Pancreas (tissue), 10 donors: Measurements from ENCODE around the gene COL13A1. TPM values are rescaled to one million over a fixed set of nuclear protein-coding genes. Genes with fewer than 3 reads are reported as not detected.

Experiments
- ATAC-seq, 4 donors: fragments of 200-7000 bp; cut with Tn5 transposase; one replicate each; pipeline versions ENCODE4 v1.8.0 to v1.9.1; 2020; ENCODE audit warnings: mild to moderate bottlenecking in 4 of 4, moderate library complexity in 4 of 4
- DNase-seq, 6 donors: peaks; one replicate each; pipeline ENCODE4 v3.0.0-alpha.2; 2020
- FAIRE-seq: peaks from 2 replicates; lab custom pipeline; 2012; peaks lifted over from hg19 to GRCh38; lab: Jason Lieb, UNC
- H3K27ac ChIP-seq, 4 donors: fragments of 200-600 bp; sonication (generic); 1 replicate in 3 of 4; 2 replicates in 1 of 4; pipeline versions ENCODE4 v1.5.0 to v1.8.0; 2020
- H3K27me3 ChIP-seq, 4 donors: fragments of 200-600 bp; one replicate each; pipeline ENCODE4 v1.8.0; 2021
- H3K36me3 ChIP-seq, 3 donors: fragments of 200-600 bp; sonication (generic) in 1 of 3; one replicate each; pipeline versions ENCODE4 v1.5.0 to v1.8.0; 2020 to 2021
- H3K4me1 ChIP-seq, 3 donors: fragments of 200-600 bp; one replicate each; pipeline ENCODE4 v1.8.0; 2021
- H3K4me3 ChIP-seq, 4 donors: fragments of 200-600 bp; sonication (generic) in 2 of 4; one replicate each; pipeline versions ENCODE4 v1.5.0 to v1.8.0; 2020 to 2021
- H3K9me3 ChIP-seq, 4 donors: fragments of 200-600 bp; one replicate each; pipeline ENCODE4 v1.8.0; 2021
- WGBS, 2 donors: extraction: QIAGEN DNeasy Blood & Tissue Kit; methylation state at CpG; one replicate each; pipeline ENCODE4 v1.1.7; 2013; 5-methylcytosine and 5-hydroxymethylcytosine counted together
- intact Hi-C, 3 donors: fragments of 100-400 bp; cut with DNase I; formaldehyde crosslinking; loops; one replicate each; pipeline versions ENCODE4 v1.11.1 to v1.14.2; 2022
- polyA plus RNA-seq, 2 donors: library from polyadenylated mRNA; stranded (reverse); fragments of 200-250 nt; gene quantifications; one replicate each; pipeline ENCODE4 v1.2.3, GENCODE V29; 2013
- total RNA-seq, 6 donors: library from RNA; stranded (reverse); fragmentation: NEBNext Ultra II Directional in 4 of 6; extraction: Animal tissue kit (Norgen Biotek cat#: 25700) in 4 of 6; gene quantifications; one replicate each; pipeline versions ENCODE4 v1.2.1 to v1.2.4, GENCODE V29; 2021 to 2023
- TF ChIP-seq, protein P1 (sequence below), 4 donors: fragments of 200-600 bp; sonication (generic) in 3 of 4; IDR thresholded peaks; one replicate each; pipeline versions ENCODE4 v1.5.0 to v1.8.0; 2021; ENCODE audit warnings: antibody characterized with exemption in 4 of 4
- donor health status: healthy with polysubstance abuse.
- donor health status: DM: no; HTN: no; CAD: no; lungs with moderate emphysema.
- donor health status: DM: no; HTN: no; CAD: no.
- donor health status: control.
- donor health status: control.
- donor health status: Bipolar disorder and iron deficiency.
- donor health status: DM: yes; HTN: yes; CAD: no.
- donor health status: DM: no; HTN: no; CAD: no.
- donor health status: DM: no; HTN: no; CAD: no.
- donor health status: DM: yes; HTN: yes; CAD: no.

COL13A1 gene
- total and polyA plus RNA-seq, 8 donors: 0.35 to 11.7 (median 0.92) TPM

DNA sequence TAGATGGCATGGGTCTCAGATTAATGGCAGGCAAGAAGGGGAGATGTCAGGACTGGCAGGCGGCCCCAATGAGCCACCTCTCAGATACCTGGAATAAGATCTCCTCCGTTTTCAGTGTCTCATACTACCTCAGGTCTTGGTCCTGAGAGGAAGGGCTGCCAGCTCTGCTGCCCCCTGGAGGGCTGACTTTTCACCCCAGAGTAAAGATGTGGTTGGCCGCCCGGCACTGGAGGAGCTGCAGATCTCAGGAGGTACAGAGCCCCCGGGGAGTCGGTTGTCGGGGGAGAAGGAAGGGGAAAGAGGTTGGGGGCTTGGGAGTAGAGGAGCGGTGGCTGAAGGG, 642 bp upstream of the COL13A1 start:
- DNase-seq (peak in 5 of 6 donors; percentile 29 to 76 (median 63)), ATAC-seq (peak; percentile 53 to 79 (median 74)), FAIRE-seq (no peak)
- Histone ChIP-seq H3K27me3 (peaks cover 0 to 9% (median 4%) of the 10 kb centered on the region in 4 donors), H3K27ac (no peak overlapping the region), H3K4me3 (peak overlapping the region in 1 of 4 donors; percentile 46), H3K4me1 (peaks cover 4 to 10% (median 8%) of the 10 kb centered on the region in 3 donors), H3K9me3 (no peaks in the 10 kb centered on the region), H3K36me3 (no peaks in the 10 kb centered on the region)
- 11 to 12% methylated on average over 8 of the region's 8 CpGs for WGBS, 2 donors
- intact Hi-C loops: no loop called here
- TF ChIP-seq, protein P1, sequence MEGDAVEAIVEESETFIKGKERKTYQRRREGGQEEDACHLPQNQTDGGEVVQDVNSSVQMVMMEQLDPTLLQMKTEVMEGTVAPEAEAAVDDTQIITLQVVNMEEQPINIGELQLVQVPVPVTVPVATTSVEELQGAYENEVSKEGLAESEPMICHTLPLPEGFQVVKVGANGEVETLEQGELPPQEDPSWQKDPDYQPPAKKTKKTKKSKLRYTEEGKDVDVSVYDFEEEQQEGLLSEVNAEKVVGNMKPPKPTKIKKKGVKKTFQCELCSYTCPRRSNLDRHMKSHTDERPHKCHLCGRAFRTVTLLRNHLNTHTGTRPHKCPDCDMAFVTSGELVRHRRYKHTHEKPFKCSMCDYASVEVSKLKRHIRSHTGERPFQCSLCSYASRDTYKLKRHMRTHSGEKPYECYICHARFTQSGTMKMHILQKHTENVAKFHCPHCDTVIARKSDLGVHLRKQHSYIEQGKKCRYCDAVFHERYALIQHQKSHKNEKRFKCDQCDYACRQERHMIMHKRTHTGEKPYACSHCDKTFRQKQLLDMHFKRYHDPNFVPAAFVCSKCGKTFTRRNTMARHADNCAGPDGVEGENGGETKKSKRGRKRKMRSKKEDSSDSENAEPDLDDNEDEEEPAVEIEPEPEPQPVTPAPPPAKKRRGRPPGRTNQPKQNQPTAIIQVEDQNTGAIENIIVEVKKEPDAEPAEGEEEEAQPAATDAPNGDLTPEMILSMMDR (IDR thresholded peaks at IDR 0.05): peak in 3 of 4 donors; percentile 11 to 44 (median 36)

DNA sequence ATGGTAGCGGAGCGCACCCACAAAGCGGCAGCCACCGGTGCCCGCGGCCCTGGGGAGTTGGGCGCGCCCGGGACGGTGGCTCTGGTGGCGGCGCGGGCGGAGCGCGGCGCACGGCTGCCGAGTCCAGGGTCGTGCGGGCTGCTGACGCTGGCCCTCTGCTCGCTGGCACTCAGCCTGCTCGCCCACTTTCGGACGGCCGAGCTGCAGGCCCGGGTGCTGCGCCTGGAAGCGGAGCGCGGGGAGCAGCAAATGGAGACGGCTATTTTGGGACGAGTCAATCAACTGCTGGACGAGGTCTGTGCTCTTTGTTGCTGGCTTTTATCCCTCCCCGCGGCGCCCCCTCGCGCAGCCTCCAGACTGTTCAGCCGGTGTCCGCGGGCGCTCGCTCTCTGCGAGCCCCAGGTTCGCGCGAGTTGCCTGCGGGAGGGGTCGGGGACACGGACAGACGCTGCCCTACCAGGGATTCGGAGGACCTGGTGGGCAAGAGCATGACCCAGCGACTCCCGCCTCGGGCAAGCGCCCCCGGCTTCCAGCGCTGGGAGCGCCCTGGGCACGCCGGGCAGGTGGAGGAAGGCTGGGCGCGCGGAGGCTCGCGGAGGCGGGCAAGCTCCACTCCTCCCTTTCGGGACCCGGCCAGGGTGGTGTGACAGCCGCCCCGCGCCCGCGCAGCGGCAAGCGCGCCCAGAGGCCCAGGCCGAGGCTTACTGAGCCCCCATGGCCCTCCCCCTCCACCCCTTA, 887 bp downstream of the COL13A1 start:
- intact Hi-C loops: no loop called here
- peak; percentile 28 to 67 (median 50) for ATAC-seq
- TF ChIP-seq, protein P1 (IDR thresholded peaks at IDR 0.05): no peak
- Histone ChIP-seq H3K27ac (no peak overlapping the region), H3K9me3 (no peaks in the 10 kb centered on the region), H3K27me3 (peaks cover 0 to 9% (median 4%) of the 10 kb centered on the region in 4 donors), H3K4me1 (peaks cover 4 to 10% (median 8%) of the 10 kb centered on the region in 3 donors), H3K36me3 (no peaks in the 10 kb centered on the region), H3K4me3 (peak overlapping the region; percentile 0 to 46 (median 32))
- FAIRE-seq: no peak
- DNase-seq: peak in 2 of 6 donors; percentile 17 to 65
- WGBS, 2 donors: 1 to 5% methylated on average over 69 to 80 of the region's 80 CpGs

DNA sequence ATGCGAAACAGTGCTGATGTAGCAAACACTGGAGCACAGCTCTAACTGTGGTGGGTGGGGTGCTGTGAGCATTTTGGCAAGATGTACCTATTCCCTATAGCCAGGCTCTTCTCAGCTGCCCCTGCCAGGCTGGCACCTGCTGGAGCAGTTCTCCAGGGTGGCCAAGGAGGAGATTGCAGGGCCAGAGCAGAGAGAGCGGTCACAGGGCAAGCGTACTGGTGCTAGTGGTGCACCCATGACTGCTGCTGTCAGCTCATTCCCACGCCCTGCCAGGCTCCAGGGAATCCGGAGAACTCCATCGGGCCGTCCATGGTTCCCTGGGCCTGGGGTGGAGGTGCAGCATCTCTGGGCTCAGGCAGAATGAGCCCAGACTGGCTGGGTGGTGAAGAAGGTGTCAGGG, 2.1 kb downstream of the COL13A1 start:
- Histone ChIP-seq H3K36me3 (no peaks in the 10 kb centered on the region), H3K27ac (no peak overlapping the region), H3K4me3 (no peak overlapping the region), H3K4me1 (peaks cover 4 to 10% (median 8%) of the 10 kb centered on the region in 3 donors), H3K9me3 (no peaks in the 10 kb centered on the region), H3K27me3 (peaks cover 0 to 9% (median 4%) of the 10 kb centered on the region in 4 donors)
- DNase-seq (no peak), FAIRE-seq (no peak), ATAC-seq (no peak)
- WGBS, 2 donors: 90 to 91% methylated on average over 7 of the region's 7 CpGs
- intact Hi-C loops: no loop called here
- TF ChIP-seq, protein P1 (IDR thresholded peaks at IDR 0.05): no peak

DNA sequence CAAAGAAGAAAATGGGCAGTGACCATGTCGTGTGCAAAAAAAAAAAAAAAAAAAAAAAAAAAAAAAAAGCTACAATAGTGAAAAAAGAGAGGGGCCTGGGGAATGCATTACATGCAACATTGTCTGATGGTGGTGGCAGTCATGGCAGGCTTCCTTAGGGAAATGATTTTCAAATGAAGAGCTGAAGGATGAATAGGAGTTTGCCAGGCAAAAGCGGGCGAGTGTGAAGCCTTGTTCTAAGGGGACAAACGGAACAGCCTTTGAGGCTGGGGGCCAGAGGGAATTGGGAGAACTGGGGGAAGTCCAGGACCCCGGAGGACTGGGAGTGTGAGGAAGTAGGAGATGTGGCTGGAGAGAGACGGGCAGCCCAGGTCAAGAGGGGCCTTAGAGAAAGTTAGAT, 3.1 kb downstream of the COL13A1 start:
- H3K36me3 ChIP-seq: no peaks in the 10 kb centered on the region
- no peak overlapping the region for H3K4me3 ChIP-seq
- no peak for DNase-seq
- H3K9me3 ChIP-seq: no peaks in the 10 kb centered on the region
- no peak for FAIRE-seq
- TF ChIP-seq, protein P1 (IDR thresholded peaks at IDR 0.05): no peak
- ATAC-seq: no peak
- peaks cover 4 to 10% (median 8%) of the 10 kb centered on the region in 3 donors for H3K4me1 ChIP-seq
- intact Hi-C loops: no loop called here
- no peak overlapping the region for H3K27ac ChIP-seq
- 89 to 97% methylated on average over 6 of the region's 6 CpGs for WGBS, 2 donors
- H3K27me3 ChIP-seq: peaks cover 0 to 9% (median 4%) of the 10 kb centered on the region in 4 donors

DNA sequence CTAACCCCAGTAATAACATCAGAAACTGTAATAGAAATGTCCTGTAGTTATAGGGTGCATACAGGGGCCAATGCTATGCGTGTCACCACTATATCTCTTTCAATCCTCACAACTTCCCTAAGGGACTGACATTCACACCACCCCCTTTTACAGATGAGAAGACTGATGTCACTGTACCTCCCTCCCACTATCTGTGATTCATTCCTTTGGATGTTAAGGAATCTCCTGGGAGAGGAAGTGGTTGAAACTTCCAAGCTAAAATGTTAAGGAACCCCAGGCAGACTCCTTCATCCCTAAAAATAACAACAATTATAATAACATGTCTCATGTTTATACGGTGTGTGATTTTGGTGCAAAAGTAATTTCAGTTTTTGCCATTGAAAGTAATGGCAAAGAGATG, 5.4 kb downstream of the COL13A1 start:
- Histone ChIP-seq H3K4me3 (no peak overlapping the region), H3K36me3 (no peaks in the 10 kb centered on the region), H3K9me3 (no peaks in the 10 kb centered on the region), H3K4me1 (peaks cover 2 to 8% (median 3%) of the 10 kb centered on the region in 3 donors), H3K27me3 (peaks cover 0 to 8% (median 4%) of the 10 kb centered on the region in 4 donors), H3K27ac (no peak overlapping the region)
- TF ChIP-seq, protein P1 (IDR thresholded peaks at IDR 0.05): no peak
- FAIRE-seq: no peak
- intact Hi-C loops: no loop called here
- 66 to 76% methylated on average over 2 of the region's 2 CpGs for WGBS, 2 donors
- DNase-seq: no peak
- ATAC-seq: no peak
